ENCODE measurements around the gene PTPRN2. TPM values are rescaled to one million over a fixed set of nuclear protein-coding genes. Genes with fewer than 3 reads are reported as not detected.

The PTPRN2 gene
- total RNA-seq, 1 experiment from 2014 or later: not detected

DNA sequence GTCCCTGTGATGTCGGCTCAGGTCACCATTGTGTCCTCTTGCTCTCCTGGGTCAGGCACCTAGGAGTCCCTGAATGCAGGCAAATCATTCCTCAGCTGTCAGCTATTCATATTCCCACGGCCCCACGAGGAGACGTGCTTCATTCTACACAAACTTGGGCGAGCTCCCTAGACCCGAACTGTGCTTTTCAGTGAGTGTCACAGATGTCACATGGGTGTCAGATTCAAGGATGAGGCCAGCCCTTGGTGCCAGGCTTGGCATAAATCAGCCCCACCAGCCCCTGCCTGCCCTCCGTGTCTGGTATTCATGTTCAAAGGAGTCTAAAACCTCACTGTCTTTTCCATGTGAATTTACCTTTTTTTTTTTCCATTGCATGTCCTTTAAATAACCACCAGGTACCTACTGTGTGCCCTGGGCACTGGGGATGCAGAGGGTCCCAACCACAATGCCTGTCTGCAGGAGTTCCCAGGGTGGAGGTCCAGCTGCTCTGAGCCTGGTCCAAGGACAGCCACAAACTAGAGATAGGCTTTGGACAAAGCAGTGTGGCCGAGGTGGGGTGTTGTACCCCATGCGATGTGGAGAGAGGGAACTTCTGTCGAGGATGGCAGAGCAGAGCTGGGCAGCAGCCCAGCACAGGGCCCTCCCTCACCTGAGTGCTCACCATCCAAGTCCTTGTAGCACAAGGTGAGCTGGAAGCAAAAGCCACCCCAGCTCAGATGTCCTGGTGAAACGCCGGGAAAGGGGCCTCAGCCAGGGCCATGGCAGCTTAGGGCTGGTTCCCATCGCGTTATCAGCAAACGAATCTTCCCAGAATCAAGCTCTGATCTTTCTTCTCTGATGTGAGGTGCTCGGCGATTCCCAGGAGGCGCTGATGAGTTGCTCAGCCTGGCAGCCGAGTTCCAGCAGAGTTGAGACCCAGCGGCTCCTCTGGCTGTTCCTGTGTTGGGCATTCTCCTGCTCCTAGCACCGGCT lies 611.9 kb downstream of the PTPRN2 start:
- Histone ChIP-seq H3K4me2 (no peak overlapping the region), H4K20me1 (ENCODE audit: insufficient read depth) (peaks cover 4% of the 10 kb centered on the region; the same call in 1 of the 2 replicates), H3K4me1 (replicated peaks; ENCODE audit: insufficient read depth) (no peaks in the 10 kb centered on the region), H3K4me3 (no peak overlapping the region), H3F3A (ENCODE audit: insufficient read depth, low read depth) (no peaks in the 10 kb centered on the region), H3K27me3 (ENCODE audit: insufficient read depth, low read depth) (peaks cover 100% of the 10 kb centered on the region), H2AFZ (no peak overlapping the region), H3K9me2 (ENCODE audit: insufficient read depth) (no peaks in the 10 kb centered on the region), H3K27ac (no peak overlapping the region), H3K79me2 (ENCODE audit: low read depth) (no peaks in the 10 kb centered on the region), H3K9me3 (ENCODE audit: insufficient read depth, low read depth) (no peaks in the 10 kb centered on the region), H3K36me3 (ENCODE audit: low read depth) (no peaks in the 10 kb centered on the region)
- intact Hi-C loops (cut with micrococcal nuclease; ENCODE audit: unreplicated experiment): no loop called here
- no peak for TF ChIP-seq EZH2 (IDR thresholded peaks at IDR 0.05; ENCODE audit: low read depth)
- no peak for TF ChIP-seq CTCF (conservative IDR thresholded peaks at IDR 0.05)
- ChIA-PET CTCF (no interaction called here), POLR2A (ENCODE audit: unreplicated experiment) (no interaction called here)
- no TSS peak for BruUV-seq (replicated peaks)
- DNase-seq: no peak

DNA sequence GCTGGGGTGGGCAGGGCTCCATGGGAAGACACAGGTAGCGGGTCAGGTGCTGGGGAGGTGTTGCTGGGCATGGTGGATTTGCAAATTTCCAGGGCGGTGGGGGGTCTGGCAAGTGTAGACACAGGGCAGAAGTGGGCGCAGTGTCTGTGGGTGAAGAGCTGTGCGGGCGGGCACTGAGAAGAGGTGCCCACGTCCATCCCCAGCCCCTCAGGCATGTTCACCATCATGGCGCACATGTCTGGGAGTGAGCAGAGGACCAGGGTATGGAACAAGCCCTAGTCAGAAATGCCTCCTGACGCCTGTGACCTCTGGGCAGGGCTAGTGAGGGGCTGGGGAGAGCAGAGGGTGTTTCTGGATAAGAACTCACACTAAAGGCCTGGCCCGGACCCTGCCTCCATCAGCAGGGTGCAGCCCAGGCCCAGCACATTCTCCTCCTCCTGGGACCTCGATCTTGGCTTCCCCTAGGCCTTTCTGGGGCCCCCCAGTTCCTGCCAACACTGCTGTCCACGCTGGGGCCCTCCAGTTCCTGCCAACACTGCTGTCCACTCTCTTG lies 612.9 kb downstream of the PTPRN2 start:
- H3K27ac ChIP-seq: no peak overlapping the region
- H3K27me3 ChIP-seq (ENCODE audit: insufficient read depth, low read depth): peaks cover 97% of the 10 kb centered on the region
- DNase-seq: no peak
- no peaks in the 10 kb centered on the region for H3K4me1 ChIP-seq (replicated peaks; ENCODE audit: insufficient read depth)
- no peak overlapping the region for H3K4me3 ChIP-seq
- POLR2A ChIA-PET (ENCODE audit: unreplicated experiment): no interaction called here
- intact Hi-C loops (cut with micrococcal nuclease; ENCODE audit: unreplicated experiment): no loop called here
- CTCF ChIA-PET: no interaction called here
- H3K4me2 ChIP-seq: no peak overlapping the region
- H2AFZ ChIP-seq: no peak overlapping the region
- no peaks in the 10 kb centered on the region for H3K9me2 ChIP-seq (ENCODE audit: insufficient read depth)
- no peaks in the 10 kb centered on the region for H4K20me1 ChIP-seq (ENCODE audit: insufficient read depth)
- TF ChIP-seq EZH2 (IDR thresholded peaks at IDR 0.05; ENCODE audit: low read depth) (no peak), CTCF (conservative IDR thresholded peaks at IDR 0.05) (no peak)
- H3K36me3 ChIP-seq (ENCODE audit: low read depth): no peaks in the 10 kb centered on the region
- BruUV-seq (replicated peaks): no TSS peak
- no peaks in the 10 kb centered on the region for H3K9me3 ChIP-seq (ENCODE audit: insufficient read depth, low read depth)
- no peaks in the 10 kb centered on the region for H3F3A ChIP-seq (ENCODE audit: insufficient read depth, low read depth)
- H3K79me2 ChIP-seq (ENCODE audit: low read depth): no peaks in the 10 kb centered on the region

- Histone ChIP-seq H3K27ac (no peak overlapping the region), H3K27me3 (ENCODE audit: insufficient read depth, low read depth) (peaks cover 97% of the 10 kb centered on the region), H3K4me1 (replicated peaks; ENCODE audit: insufficient read depth) (no peaks in the 10 kb centered on the region), H3K36me3 (ENCODE audit: low read depth) (no peaks in the 10 kb centered on the region), H3K9me2 (ENCODE audit: insufficient read depth) (no peaks in the 10 kb centered on the region), H2AFZ (no peak overlapping the region), H4K20me1 (ENCODE audit: insufficient read depth) (no peaks in the 10 kb centered on the region), H3K9me3 (ENCODE audit: insufficient read depth, low read depth) (no peaks in the 10 kb centered on the region), H3K79me2 (ENCODE audit: low read depth) (no peaks in the 10 kb centered on the region), H3K4me2 (no peak overlapping the region), H3F3A (ENCODE audit: insufficient read depth, low read depth) (no peaks in the 10 kb centered on the region), H3K4me3 (no peak overlapping the region)
- TF ChIP-seq CTCF (conservative IDR thresholded peaks at IDR 0.05) (no peak), EZH2 (IDR thresholded peaks at IDR 0.05; ENCODE audit: low read depth) (no peak)
- ChIA-PET CTCF (no interaction called here), POLR2A (ENCODE audit: unreplicated experiment) (no interaction called here)
- intact Hi-C loops (cut with micrococcal nuclease; ENCODE audit: unreplicated experiment): no loop called here
- no TSS peak for BruUV-seq (replicated peaks)
- no peak for DNase-seq
Measured at GRCh38 chr7:157973971-157974677, 613.5 kb downstream of the PTPRN2 start.

Data from PC-9 (cell line).